Tibial nerve (tissue), 3 donors: ENCODE measurements around the gene NOX5.

Experiments
- CTCF ChIP-seq, 5 experiments: fragments of 200-600 bp in 3 of 5; fragments of 450-650 bp in 2 of 5; sonication (generic) in 3 of 5; IDR thresholded peaks; one replicate each; pipeline ENCODE4 v1.5.1; 2016 to 2019; ENCODE audit warnings: antibody characterized with exemption in 5 of 5, mild to moderate bottlenecking in 3 of 5, moderate library complexity in 2 of 5
- POLR2A ChIP-seq, 2 donors: fragments of 450-650 bp; IDR thresholded peaks; one replicate each; pipeline ENCODE4 v1.6.1; 2017; ENCODE audit warnings: antibody characterized with exemption in 2 of 2, mild to moderate bottlenecking in 2 of 2, moderate library complexity in 2 of 2

GRCh38 chr15:69087366-69087976 lies 73.0 kb downstream of the NOX5 start:
- TF ChIP-seq CTCF (IDR thresholded peaks at IDR 0.05): no peak
- no peak for TF ChIP-seq POLR2A (IDR thresholded peaks at IDR 0.05)
